ENCODE measurements around the gene ZNF277.
"Not testable (repeated sequence)": the region's sequence is repeated elsewhere in the genome, so short reads cannot be mapped to it uniquely, and the experiment has no call there.

Gene ZNF277

DNA sequence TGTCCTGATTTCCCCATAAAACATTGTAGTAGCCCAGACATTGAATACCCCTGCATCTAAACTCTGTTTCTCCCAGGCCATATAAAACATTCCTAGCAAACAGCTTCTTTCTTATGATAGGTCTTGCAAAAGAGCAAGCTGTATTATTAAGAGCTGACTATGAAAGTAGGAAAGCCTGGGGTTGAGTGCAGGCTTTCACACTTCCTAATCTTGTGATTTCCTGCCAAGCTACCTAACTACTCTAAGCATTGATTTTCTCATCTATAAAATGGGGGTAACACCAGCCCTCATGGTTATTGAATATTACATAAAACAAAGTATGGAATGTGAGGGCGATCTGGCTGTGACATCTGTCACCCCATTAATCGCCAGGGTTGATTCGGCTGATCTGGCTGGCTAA is 81.8 kb downstream of the ZNF277 start:
- no peak for DNase-seq (ENCODE audit: low read depth in 2 of 3, low spot score in 2 of 3)

DNA sequence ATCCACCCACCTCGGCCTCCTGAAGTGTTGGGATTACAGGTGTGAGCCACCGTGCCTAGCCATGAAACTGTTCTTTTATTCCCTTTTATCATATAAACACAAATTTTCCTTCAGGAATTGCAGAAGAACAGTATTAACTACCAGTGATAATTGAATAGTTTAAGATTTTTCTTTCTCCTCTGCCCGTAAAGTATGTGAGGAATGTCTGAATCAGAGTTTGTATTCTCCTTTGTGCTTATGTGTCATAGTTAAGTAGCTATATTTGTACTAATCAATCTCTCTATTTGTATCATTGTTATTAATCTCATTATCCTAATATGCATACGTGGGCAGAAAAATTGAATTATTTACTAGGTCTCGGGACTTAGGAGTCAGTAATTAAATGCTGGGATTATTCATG is 83.6 kb downstream of the ZNF277 start:
- no peak for DNase-seq (ENCODE audit: low read depth in 2 of 3, low spot score in 2 of 3)

DNA sequence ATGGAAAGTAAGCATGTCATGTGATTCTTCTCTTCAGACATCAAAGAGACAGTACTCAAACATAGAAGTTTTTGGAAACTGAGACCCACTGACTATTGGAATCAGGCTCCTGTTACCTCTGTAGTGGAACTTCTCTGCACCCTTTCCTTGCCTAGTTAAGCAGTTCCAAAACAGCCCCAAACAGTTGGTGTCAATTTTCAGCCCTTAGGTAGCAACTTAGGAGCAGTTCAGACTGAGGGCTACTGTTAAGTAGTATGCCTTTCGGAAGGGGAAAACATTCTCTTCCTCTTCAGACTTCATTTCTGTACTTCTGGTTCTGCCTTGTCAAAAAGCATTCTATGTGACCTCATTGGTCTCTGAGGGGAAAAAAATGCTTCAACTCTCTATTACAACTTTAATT is 85.7 kb downstream of the ZNF277 start:
- DNase-seq (ENCODE audit: low read depth in 2 of 3, low spot score in 2 of 3), result no peak

DNA sequence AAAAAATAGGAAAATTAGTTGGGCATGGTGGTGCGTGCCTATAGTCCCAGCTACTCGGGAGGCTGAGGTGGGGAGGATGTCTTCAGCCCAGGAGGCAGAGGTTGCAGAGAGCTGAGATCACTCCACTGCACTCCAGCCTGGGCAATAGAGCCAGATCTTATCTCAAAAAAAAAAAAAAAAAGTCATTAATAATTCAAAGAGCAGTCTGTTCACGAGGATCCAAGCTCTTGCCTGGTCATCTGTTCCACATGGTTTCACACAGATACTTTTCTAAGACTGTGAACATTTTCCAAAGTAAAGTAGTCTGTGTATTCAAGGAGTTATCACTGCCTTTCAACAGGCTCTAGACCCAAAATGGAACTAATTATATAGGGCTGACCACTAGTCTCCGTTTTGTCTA is 86.9 kb downstream of the ZNF277 start:
- no peak for DNase-seq (ENCODE audit: low read depth in 2 of 3, low spot score in 2 of 3)

DNA sequence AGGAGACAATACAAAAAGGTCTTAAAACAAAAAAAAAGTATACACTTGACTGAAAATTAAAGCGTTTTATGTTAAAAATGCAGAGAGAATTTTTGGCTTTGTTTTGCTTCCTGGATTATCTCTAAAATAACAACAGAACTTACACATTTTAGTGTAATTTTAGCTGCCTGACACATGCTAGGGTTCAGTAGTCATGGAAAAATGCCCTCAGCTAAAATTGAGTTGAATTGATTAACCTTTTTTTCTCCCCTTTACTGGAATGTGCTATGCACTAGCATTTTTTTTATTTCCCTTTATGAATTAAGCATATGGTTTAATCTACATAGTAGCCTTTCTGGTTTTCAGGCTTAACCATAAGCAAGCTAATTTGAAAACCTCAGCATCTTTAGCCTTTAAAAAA is 89.9 kb downstream of the ZNF277 start:
- no peak for DNase-seq (ENCODE audit: low read depth in 2 of 3, low spot score in 2 of 3)

DNA sequence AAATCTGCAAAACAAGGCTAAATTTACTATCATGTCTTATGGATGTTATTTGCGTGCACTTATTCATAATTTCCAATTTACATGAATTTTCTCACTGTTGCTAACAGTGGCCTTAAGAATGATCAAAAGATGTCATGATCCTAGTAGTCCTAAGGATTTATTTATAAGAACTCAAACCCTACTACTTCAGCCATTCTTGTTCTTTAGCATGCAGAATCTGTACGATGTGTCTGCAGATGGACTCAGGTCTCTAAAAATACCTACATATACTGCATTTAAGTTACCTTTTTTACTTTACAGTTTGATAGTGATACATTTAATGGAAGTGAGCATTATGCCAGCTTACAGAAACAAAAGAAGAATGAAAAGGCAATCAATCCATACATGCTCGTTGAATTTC is 91.2 kb downstream of the ZNF277 start:
- DNase-seq (ENCODE audit: low read depth in 2 of 3, low spot score in 2 of 3), result no peak

DNA sequence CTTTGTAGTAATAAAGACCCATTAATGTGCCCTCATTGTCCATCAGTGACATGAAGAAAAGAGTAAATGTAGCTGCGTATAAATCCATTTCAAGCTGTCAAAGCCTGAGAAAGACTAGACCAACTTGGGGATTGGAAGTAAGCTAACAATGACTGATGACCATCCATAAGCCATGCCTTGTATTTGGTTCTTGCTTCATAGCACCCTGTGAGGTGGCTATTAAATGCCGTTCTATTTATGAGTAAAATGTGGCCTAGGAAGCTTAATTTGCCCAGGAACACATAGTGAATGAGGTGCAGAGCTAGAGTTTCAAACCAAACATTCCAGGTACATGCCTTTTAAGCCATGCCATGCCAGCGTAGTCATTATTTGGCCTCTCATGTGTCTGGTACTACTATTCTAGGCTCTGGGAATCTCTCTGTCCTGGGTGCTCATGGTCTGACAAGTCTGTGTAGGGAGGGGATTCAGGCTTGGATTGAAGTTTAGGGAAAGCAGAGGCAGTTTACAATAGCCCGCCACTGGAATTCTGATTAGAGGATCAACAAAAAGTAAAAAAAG is 92.1 kb downstream of the ZNF277 start:
- no peak for DNase-seq (ENCODE audit: low read depth in 2 of 3, low spot score in 2 of 3)

DNA sequence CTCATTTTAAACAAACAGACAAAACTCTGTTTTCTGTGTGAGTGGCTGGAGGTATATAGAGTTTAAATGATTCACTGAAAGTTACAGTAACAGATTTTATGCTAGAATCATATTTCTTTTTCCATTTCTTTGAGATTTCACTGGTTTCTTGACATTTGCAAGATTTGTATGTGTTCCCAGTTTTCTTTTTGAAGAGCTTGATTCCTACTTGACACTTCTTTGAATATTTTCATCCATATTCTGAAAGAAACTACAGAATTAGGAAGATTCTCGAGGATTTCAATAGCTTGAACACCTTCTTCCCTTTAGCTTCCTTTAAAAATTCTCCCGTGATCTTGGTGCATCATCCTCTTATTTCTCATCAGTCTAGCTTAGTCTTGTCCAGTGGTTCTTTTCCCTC is 93.6 kb downstream of the ZNF277 start:
- DNase-seq (ENCODE audit: low read depth in 2 of 3, low spot score in 2 of 3), result no peak

DNA sequence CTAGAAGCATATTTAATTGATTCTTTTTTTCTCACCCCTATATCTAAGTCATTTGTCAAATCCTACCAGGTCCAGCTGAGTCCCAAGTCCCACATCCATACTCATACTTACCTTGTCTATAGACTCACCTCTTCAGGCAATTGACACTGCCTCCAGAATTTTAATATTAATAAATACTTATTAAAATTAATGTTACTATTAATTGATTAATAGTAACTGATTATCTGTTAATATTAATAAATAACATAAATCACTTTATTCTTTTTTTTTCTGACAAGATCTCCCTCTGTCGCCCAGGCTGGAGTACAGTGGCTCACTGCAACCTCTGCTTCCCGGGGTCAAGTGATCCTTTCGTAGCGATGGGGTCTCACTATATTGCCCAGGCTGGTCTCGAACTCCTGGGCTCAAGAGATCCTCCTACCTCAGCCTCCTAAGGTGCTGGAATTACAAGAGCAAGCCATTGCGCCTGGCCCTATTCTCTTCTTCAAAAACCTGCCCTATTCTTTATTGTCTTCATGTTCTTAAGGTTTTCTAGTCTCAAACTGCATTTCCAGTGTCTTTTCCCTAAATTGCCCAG is 94.4 kb downstream of the ZNF277 start:
- no peak for DNase-seq (ENCODE audit: low read depth in 2 of 3, low spot score in 2 of 3)

DNA sequence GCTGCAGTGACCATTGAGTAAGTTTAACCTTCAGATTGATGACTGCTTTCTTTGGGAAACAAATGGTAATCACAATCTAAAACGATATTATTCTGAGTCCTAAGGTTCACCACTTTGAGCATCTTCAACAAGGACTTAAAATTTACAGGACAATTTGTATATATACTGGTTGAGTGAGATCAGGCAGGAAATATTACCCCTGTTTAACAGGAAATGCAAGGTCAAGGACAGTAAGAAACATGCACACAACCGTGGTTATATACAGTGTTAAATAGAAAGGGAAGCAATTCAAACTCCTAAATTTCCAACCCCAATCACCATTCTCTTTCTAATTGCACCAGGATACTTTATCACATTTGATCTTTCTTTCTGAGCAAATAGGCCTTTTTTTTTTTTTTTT is 96.1 kb downstream of the ZNF277 start:
- DNase-seq (ENCODE audit: low read depth in 2 of 3, low spot score in 2 of 3), result no peak

DNA sequence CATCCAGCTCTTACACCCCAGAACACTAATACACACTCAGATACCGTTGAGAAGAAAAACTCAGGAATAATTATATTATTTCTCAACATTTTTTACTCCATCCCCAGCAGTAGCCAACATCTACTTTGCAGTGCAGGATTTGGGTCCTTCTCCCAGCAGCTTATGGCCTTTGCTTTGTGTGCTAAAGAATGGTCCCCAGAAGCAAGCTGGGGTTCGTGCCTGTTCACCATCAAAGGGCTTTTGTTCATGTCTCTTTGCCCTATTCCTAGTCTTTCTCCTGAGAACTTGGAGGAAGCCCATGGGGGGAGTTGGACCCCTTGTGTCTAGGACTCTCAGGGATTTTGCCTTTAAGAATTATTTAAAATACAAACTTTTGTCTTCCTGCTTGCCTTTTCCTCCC is 100.4 kb downstream of the ZNF277 start:
- no peak for DNase-seq (ENCODE audit: low read depth in 2 of 3, low spot score in 2 of 3)

DNA sequence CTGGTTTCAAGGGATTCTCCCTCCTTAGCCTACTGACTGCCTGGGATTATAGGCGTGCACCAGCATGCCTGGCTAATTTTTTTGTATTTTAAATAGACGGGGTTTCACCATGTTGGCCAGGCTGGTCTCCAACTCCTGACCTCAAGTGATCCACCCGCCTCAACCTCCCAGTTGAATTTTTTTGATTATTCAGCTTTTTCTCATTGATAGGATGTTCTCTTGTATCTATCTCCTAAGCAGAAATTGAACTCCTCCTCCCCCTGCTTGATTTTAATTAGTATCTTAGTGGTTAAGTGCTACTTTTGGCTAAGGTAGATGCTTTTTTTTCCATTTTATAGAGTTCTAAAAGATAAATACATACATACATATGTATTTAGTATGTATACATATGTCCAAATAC is 101.0 kb downstream of the ZNF277 start:
- DNase-seq (ENCODE audit: low read depth in 2 of 3, low spot score in 2 of 3), result no peak

DNA sequence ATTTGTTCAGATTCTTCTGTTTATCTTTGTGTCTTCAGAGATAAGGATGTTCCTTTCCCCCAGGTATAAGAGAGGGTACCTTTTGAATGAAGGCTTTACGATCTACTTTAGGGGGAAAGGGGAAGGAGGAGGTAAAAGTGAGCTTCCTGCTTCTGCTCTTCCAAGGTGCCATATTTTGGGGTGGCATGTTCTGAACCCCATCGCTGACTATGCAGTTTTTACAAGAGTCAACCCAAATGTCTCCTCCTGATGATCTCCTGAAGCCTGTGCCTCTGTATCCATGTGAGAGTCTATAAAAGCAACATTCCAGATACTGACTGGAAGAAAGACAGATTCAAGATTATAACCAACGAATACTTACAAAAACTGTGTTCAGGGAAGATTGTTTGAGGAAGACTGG is 102.5 kb downstream of the ZNF277 start:
- DNase-seq (ENCODE audit: low read depth in 2 of 3, low spot score in 2 of 3), result no peak

DNA sequence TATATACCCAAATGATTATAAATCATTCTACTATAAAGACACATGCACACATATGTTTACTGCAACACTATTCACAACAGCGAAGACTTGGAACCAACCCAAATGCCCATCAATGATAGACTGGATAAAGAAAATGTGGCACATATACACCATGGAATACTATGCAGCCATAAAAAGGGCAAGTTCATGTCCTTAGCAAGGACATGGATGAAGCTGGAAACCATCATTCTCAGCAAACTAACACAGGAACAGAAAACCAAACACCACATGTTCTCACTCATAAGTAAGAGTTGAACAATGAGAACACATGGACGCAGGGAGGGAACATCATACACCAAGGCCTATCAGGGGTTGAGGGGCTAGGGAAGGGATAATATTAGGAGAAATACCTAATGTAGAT is 110.3 kb downstream of the ZNF277 start:
- DNase-seq (ENCODE audit: low read depth in 2 of 3, low spot score in 2 of 3), result not testable (repeated sequence)

DNA sequence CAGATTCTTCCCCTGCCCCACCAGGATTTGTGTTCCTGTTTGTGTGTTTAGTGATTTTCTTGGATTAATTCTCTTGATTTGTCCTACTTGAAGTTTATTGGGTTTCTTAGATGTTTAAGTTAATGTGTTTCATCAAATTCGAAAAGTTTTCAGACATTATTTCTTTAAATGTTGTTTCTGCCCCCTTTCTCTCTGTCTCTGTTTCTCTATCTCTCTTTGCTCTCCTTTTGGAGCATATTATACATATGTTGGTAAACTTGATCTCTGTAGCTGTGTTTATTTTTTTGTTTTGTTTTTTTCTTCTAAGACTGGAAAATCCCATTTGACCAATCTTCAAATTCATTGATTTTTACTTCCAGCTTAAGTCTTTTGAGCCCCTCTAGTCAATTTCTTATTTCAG is 115.6 kb downstream of the ZNF277 start:
- no peak for DNase-seq (ENCODE audit: low read depth in 2 of 3, low spot score in 2 of 3)

DNA sequence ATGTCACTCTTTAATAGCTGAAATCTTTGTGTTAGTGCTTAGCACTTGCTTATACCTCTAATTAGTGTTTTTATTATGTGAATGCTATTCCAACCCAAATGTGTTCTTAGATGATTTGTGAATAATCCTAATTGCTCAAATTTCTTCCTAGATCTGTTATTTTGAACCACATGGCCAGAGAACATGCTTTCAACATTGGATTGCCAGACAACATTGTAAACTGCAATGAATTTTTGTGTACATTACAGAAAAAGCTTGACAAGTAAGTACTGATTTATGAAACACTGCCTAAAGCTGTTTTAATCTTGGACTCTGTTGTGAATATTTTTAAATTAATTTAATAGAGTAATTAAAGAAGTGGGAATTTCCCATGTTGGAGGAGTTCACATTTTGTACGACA is 121.1 kb downstream of the ZNF277 start:
- no peak for DNase-seq (ENCODE audit: low read depth in 2 of 3, low spot score in 2 of 3)

DNA sequence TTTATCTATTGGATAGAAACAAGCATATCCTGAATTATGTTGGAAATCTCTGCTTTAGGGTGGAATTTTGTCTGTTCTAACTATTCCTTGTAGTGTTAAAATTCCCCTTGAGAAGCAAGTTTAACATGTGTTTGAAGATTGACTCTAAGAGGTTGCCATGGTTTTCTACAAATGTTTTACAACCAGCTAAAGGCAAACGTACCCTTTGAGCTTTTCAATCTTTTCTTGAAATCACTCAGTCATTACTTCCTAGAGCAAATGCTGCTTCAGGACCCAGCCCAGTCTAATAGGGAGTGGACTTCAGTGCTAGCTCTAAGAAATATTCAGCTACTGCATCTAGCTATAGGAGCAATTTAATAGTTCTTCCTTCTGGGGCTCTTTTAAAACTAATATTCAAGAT is 125.0 kb downstream of the ZNF277 start:
- no peak for DNase-seq (ENCODE audit: low read depth in 2 of 3, low spot score in 2 of 3)

DNA sequence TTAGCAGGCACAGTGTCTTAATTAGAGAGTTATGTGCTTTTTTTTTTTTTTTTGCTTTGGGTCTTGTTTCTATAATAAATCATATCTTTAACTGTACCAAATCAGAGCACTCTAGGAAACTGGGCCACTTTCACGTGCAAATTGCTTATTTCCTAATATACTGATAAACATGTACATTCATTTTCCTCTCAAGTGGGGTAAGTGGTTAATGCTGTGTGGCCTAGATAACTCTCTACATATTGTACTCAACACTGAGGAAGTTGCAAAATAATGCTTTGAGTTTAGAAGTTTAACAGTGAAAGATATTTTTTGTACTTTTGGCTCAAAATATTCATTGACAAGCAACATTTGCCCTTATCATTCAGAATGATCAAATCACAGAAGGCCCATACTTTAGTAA is 127.9 kb downstream of the ZNF277 start:
- no peak for DNase-seq (ENCODE audit: low read depth in 2 of 3, low spot score in 2 of 3)

DNA sequence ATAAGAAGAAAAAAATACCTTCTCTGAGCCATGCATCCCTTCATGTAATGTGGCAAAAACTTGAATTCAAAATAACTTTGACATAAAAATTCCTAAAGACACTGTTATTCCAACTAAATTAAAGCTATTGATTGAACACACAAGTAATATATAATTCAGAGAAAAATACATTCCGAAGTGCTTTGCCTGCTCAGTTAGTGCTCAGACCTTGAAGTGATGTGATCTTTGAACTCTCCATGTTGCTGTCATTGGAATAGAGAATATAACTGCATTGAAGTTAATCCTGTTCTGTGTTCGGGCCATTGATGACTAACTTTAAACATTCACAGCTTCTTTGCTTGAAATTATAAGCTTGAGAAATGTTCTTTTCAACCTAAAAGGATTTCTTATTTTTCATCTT is 129.8 kb downstream of the ZNF277 start:
- no peak for DNase-seq (ENCODE audit: low read depth in 2 of 3, low spot score in 2 of 3)

DNA sequence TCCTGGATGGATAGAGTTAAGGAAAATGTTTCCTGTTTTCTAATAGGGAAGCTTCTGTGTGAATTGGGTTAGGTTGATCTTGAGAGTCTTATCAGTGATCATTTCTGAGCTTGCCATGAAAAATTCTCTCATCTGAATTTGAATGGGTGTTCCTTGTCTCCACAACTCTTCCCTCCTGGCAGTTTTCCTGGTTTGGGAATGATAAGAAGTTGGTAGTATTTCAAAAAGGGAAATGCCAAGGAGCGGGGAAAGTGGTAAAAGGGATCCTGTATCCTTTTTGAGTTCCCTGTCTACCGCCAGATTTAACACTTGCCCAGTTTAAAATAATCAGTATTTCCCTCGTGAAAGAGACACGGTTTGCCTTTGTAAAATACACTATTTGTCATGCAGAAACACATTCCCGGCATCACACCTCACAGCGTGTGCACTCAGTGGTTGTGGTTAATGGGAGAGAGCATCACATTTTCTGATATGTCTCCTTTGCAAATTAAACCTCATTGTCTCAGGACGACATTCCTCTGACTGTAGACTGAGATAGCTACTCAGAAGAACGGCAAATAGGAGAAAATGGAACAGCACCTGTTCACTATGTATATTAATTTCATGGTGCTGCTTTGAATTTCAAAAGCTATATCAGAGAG is 130.6 kb downstream of the ZNF277 start:
- no peak for DNase-seq (ENCODE audit: low read depth in 2 of 3, low spot score in 2 of 3)

DNA sequence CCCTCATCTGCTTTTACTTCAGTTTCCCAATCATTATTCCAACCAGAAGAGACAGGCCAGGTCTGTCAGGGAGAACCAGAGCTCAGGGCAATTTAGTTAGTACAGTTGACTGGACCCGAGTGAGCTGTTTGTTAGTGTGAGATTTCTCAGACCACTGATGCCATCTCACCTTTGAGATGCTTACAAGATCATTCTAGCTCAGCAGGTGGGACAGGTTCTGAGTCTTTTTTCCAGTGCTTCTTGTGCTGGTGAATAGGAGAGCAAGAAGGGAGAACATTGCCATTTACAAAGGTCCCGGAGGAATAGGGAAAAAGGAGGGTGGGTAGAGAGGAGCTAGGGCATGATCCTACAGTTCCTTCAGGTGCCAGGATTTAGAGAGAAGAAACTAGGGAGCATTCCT is 131.4 kb downstream of the ZNF277 start:
- no peak for DNase-seq (ENCODE audit: low read depth in 2 of 3, low spot score in 2 of 3)

DNA sequence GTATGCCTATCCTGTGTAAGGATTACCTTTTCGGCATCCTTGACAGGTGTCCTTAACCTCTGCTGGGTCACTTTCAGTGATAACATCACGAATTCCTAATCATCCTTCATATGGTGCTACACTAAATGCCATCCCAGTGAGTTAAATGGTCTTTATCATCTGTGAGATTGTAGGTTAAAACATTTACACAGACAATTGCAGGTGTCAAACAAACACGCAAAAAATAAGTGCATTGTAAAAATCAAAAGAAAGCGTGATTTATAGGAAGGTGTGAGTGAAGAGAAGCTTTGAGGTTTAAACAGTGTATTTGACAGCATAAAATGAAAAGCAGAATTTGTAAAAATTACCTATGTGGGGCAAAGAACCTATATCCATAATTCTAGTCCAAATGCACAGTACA is 132.3 kb downstream of the ZNF277 start:
- no peak for DNase-seq (ENCODE audit: low read depth in 2 of 3, low spot score in 2 of 3)

DNA sequence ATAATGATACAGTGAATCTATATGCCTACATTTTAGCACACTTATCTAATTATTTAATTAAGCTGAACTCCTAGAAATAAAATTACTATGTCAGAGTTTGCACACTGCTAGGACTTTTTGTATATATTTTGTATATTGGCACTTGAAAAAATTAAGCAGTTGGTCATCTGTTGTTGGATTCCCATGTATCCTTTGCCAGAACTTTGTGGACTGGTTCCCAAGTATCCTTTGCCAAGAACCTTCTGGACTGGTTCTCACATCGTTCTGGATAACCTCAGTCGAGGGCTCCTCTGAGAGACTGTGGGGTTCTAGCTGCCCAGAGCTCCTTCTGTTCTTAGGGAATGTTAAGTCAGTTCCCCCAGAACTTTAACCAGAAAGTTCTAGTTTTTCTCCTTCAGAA is 135.0 kb downstream of the ZNF277 start:
- no peak for DNase-seq (ENCODE audit: low read depth in 2 of 3, low spot score in 2 of 3)
